Mucosa of descending colon (tissue), 3 donors: ENCODE results near the gene ASF1B. TPM values are rescaled to one million over a fixed set of nuclear protein-coding genes. Genes with fewer than 3 reads are reported as not detected.
A peak's percentile ranks its signal among the peaks of the same experiment; 100 is the strongest.

ENCODE experiments used
- ATAC-seq: fragments of 200-7000 bp; cut with Tn5 transposase; one replicate; pipeline ENCODE4 v1.9.1; 2020; ENCODE audit warnings: mild to moderate bottlenecking, moderate library complexity
- DNase-seq, 3 donors: peaks; one replicate each; pipeline ENCODE4 v3.0.0-alpha.2; 2020
- H3K36me3 ChIP-seq: fragments of 200-600 bp; one replicate; pipeline ENCODE4 v1.8.0; 2021; ENCODE audit warnings: low read depth, mild to moderate bottlenecking
- H3K4me1 ChIP-seq: fragments of 200-600 bp; one replicate; pipeline ENCODE4 v1.8.0; 2021; ENCODE audit warnings: low read depth, mild to moderate bottlenecking
- H3K4me3 ChIP-seq: fragments of 200-600 bp; one replicate; pipeline ENCODE4 v1.8.0; 2021; ENCODE audit warnings: mild to moderate bottlenecking
- H3K9me3 ChIP-seq: fragments of 200-600 bp; one replicate; pipeline ENCODE4 v1.8.0; 2021; ENCODE audit warnings: mild to moderate bottlenecking
- intact Hi-C, 2 donors: fragments of 100-400 bp; cut with DNase I in 1 of 2; cut with micrococcal nuclease in 1 of 2; formaldehyde crosslinking; loops; one replicate each; pipeline versions ENCODE4 v1.11.0 to v1.11.1; 2022; cut with DNase I, micrococcal nuclease
- total RNA-seq, 3 donors: library from RNA; stranded (reverse); fragmentation: NEBNext Ultra II Directional in 2 of 3; extraction: Animal tissue kit (Norgen Biotek cat#: 25700) in 2 of 3; gene quantifications; one replicate each; pipeline versions ENCODE4 v1.2.1 to v1.2.4, GENCODE V29; 2021 to 2023
- TF ChIP-seq, protein P1 (sequence below): fragments of 200-600 bp; IDR thresholded peaks from one replicate; pipeline ENCODE4 v1.8.0; 2022; ENCODE audit warnings: antibody characterized with exemption, mild to moderate bottlenecking
- donor health status: DM: no; HTN: no; CAD: no; lungs with moderate emphysema.
- donor health status: DM: no; HTN: no; CAD: no.
- donor health status: DM: no; HTN: yes; CAD: no.

ASF1B gene
- total RNA-seq, 3 donors from 2014 or later, result 2.4 to 21.7 (median 5.5) TPM

DNA sequence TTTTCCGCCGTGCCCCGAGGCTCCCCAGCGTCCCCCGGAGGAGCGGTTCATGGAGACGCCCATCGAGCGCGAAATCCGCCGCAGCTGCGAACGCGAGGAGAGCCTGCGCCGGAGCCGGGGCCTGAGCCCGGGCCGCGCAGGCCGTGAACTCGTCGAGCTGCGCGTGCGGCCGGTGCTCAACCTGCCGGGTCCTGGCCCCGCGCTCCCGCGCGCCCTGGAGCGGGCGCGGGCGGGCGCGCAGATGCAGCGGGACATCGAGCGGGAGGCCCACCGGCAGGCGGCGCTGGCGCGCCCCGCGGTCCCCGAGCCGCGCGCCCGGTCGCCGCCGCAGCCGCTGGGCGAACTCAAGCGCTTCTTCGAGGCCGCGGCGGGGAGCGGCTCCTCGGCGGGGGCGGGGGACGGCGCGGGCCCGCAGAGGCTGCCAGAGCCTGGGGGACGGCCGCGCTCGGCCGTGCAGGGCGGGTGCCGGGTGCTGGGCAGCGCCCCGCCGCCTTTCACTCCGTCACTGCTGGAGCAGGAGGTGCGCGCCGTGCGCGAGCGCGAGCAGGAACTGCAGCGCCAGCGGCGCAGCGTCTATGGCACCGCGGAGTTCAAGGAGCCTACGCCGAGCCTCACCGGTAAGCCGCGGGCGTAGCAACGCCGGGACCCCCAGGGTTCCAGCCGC is 63.0 kb downstream of the ASF1B start:
- Histone ChIP-seq H3K9me3 (no peaks in the 10 kb centered on the region), H3K4me1 (peaks cover 11% of the 10 kb centered on the region), H3K4me3 (peak overlapping the region; percentile 61), H3K36me3 (no peaks in the 10 kb centered on the region)
- ATAC-seq (peak; percentile 62), DNase-seq (peak; percentile 82 to 87 (median 87))
- intact Hi-C loops, result loop anchor here (5.0 to 10.0 kb wide), 2 partner anchors 189 to 191 kb away; no protein-coding TSS in a partner anchor
- TF ChIP-seq, protein P1, sequence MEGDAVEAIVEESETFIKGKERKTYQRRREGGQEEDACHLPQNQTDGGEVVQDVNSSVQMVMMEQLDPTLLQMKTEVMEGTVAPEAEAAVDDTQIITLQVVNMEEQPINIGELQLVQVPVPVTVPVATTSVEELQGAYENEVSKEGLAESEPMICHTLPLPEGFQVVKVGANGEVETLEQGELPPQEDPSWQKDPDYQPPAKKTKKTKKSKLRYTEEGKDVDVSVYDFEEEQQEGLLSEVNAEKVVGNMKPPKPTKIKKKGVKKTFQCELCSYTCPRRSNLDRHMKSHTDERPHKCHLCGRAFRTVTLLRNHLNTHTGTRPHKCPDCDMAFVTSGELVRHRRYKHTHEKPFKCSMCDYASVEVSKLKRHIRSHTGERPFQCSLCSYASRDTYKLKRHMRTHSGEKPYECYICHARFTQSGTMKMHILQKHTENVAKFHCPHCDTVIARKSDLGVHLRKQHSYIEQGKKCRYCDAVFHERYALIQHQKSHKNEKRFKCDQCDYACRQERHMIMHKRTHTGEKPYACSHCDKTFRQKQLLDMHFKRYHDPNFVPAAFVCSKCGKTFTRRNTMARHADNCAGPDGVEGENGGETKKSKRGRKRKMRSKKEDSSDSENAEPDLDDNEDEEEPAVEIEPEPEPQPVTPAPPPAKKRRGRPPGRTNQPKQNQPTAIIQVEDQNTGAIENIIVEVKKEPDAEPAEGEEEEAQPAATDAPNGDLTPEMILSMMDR, result peak; percentile 75

DNA sequence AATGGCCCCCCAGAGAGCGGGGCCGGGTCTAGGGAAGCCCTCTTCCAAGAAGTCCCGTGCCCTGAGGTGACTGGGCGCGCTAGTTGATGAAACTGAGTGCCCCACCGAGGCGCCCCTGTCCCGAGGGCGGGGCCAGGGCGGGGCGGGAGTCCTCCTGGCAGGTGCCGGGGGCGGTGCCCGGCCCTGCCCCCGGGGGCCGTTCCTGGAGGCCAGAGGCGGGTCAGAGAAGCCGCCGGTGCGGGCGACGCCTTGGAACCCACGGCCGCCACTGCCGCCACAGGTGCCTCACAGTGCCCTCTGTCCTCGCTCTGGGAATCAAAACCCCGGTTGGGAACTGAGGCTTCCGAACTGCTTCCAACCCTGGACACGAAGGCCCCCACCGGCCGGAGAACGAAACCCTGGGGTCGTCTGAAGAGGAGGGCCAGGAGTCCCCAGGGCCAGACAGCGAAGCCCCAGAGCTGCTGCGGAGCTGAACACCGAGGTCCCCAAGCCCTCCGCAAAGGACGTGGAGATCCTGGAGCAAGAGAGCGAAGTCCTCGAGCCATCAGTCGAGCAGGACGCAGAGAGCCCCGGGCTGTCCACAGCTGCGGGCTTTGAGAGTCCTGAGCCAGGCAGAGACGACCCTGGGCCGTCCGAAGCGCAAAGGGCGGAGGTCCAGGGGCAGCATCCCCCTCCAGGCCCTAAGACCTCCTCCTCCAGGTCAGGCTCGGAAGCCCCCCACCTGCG is 63.7 kb downstream of the ASF1B start, which contains the start of gene MISP3:
TSS of gene MISP3 (plus strand) at position 252 of the 726 bp plus-strand sequence. CDS start 524 bp downstream, outside the sequence.
- intact Hi-C loops, result loop anchor here (5.0 to 10.0 kb wide), 2 partner anchors 188 to 190 kb away; no protein-coding TSS in a partner anchor
- TF ChIP-seq, protein P1, result no peak
- peak within 1 kb of the TSS; percentile 61 for H3K4me3 ChIP-seq
- ATAC-seq (peak; percentile 79), DNase-seq (peak; percentile 91 to 94 (median 92))
- no peaks in the 10 kb centered on the region for H3K36me3 ChIP-seq
- H3K4me1 ChIP-seq, result peaks cover 11% of the 10 kb centered on the region
- H3K9me3 ChIP-seq, result no peaks in the 10 kb centered on the region

DNA sequence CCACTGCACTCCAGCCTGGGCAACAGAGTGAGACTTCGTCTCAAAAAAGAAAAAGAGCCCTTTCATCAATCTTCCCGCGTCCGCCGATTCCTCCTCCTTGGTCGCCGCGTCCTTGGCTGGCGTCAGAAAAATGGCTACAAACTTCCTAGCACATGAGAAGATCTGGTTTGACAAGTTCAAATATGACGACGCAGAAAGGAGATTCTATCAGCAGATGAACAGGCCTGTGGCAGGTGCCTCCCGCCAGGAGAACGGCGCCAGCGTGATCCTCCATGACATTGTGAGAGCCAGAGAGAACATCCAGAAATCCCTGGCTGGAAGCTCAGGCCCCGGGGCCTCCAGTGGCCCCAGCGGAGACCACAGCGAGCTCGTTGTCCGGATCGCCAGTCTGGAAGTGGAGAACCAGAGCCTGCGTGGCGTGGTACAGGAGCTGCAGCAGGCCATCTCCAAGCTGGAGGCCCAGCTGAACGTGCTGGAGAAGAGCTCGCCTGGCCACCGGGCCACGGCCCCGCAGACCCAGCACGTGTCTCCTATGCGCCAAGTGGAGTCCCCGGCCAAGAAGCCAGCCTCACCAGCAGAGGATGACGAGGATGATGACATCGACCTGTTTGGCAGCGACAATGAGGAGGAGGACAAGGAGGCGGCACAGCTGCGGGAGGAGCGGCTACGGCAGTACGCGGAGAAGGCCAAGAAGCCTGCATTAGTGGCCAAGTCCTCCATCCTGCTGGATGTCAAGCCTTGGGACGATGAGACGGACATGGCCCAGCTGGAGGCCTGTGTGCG is 65.9 kb downstream of the ASF1B start:
- DNase-seq, result peak in 2 of 3 donors; percentile 34 to 58
- Histone ChIP-seq H3K4me1 (peaks cover 3% of the 10 kb centered on the region), H3K4me3 (no peak overlapping the region), H3K36me3 (no peaks in the 10 kb centered on the region), H3K9me3 (no peaks in the 10 kb centered on the region)
- no peak for ATAC-seq
- intact Hi-C loops, result loop anchor here (5.0 to 10.0 kb wide), 2 partner anchors 186 to 188 kb away; no protein-coding TSS in a partner anchor
- TF ChIP-seq, protein P1, result no peak

Other genes starting within 250 kb of the ASF1B start
- gene BRME1, start 230.5 kb downstream of the ASF1B start, total RNA-seq, result 10 to 100 TPM in 2 of 3 donors, 1 to 10 TPM in 1; 5.5 to 12.9 (median 10.8) TPM
- 100 to 1,000 TPM in 2 of 3 donors, 10 to 100 TPM in 1; 68.4 to 118 (median 101) TPM for gene CC2D1A, start 230.4 kb downstream of the ASF1B start, total RNA-seq
- 1 to 10 TPM; 1.7 to 3.4 (median 2.9) TPM for gene PODNL1, start 198.2 kb downstream of the ASF1B start, total RNA-seq
- gene DCAF15, start 184.1 kb downstream of the ASF1B start, total RNA-seq, result 10 to 100 TPM; 26.4 to 35.2 (median 34.7) TPM
- gene RFX1, start 130.3 kb downstream of the ASF1B start, total RNA-seq, result 10 to 100 TPM; 15.8 to 17.9 (median 17.1) TPM
- gene RLN3, start 108.4 kb downstream of the ASF1B start, total RNA-seq, result not detected
- 1 to 10 TPM; 2.0 to 3.1 (median 2.6) TPM for gene IL27RA, start 104.8 kb downstream of the ASF1B start, total RNA-seq
- 1 to 10 TPM in 2 of 3 donors, under 1 TPM in 1; 0.82 to 1.2 (median 1.0) TPM for gene PALM3, start 74.5 kb downstream of the ASF1B start, total RNA-seq
- 10 to 100 TPM; 13.6 to 34.2 (median 32.9) TPM for gene MISP3, start 63.8 kb downstream of the ASF1B start, total RNA-seq
- under 1 TPM in 1 of 3 donors, not detected in 2; 0.27 TPM for gene C19orf67, start 50.8 kb downstream of the ASF1B start, total RNA-seq
- 10 to 100 TPM; 39.8 to 61.8 (median 49.6) TPM for gene SAMD1, start 45.8 kb downstream of the ASF1B start, total RNA-seq
- 100 to 1,000 TPM in 1 of 3 donors, 10 to 100 TPM in 2; 75.4 to 100 (median 89.1) TPM for gene PRKACA, start 18.8 kb downstream of the ASF1B start, total RNA-seq
- 10 to 100 TPM; 29.2 to 54.6 (median 35.8) TPM for gene ADGRL1, start 69.6 kb upstream of the ASF1B start, total RNA-seq
- gene ADGRE5, start 244.9 kb upstream of the ASF1B start, total RNA-seq, result 100 to 1,000 TPM in 2 of 3 donors, 10 to 100 TPM in 1; 92.7 to 130 (median 127) TPM